ENCODE measurements around the gene HSPB9.

DNA sequence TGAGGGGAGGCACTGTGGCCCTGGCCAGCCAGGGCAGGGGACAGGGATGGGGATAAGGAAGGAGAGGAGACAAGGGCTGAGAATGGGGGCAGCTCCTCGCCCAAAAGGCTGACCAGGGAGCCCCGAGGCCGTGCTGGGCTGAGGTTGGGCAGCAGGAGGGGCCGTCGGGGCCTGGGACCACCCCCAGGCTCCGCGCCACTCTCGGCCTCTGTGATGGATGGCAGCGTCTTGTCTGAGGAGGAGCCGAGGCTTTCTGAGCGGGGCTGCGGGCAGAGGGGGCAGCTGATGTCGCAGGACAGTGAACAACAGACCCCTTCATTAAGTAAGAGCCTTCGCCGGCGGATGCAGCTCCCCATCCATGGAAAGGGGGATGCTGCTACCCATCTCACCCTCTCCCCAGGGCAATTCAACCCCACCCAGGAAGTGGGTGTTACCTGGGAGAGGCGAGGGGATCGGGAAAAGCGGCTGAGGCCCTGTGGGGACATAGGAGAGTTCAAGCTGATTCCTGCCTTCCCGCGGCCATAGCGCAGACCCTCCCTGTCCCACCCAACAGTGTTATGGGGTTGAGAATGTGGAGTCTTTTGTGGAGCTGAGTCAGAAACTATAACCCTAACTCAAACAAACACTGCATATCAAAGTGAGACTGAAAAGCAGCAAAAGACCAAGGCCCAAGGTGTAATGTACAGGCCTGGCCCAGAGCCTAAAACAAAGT lies 41.2 kb downstream of the HSPB9 start:
- no peak for TF ChIP-seq POLR2A (IDR thresholded peaks at IDR 0.05; ENCODE audit: control extremely low read depth in 1 of 2, low read depth in 2 of 2, low read length in 2 of 2)
- no peak for TF ChIP-seq TAF1 (IDR thresholded peaks at IDR 0.05; ENCODE audit: low read depth, low read length)
- TF ChIP-seq RXRA (IDR thresholded peaks at IDR 0.05; ENCODE audit: insufficient read depth, low read depth, low read length): no peak
- no peak for TF ChIP-seq EGR1 (IDR thresholded peaks at IDR 0.05; ENCODE audit: borderline replicate concordance, low read depth, low read length)
- TF ChIP-seq GABPA (IDR thresholded peaks at IDR 0.05; ENCODE audit: borderline replicate concordance, insufficient read depth, low read length): no peak
- TF ChIP-seq ASH2L (IDR thresholded peaks at IDR 0.05; ENCODE audit: low read length): no peak
- no peak for TF ChIP-seq EP300 (IDR thresholded peaks at IDR 0.05; ENCODE audit: borderline replicate concordance in 1 of 2, low read depth in 2 of 2, low read length in 2 of 2)
- TF ChIP-seq, protein P1, sequence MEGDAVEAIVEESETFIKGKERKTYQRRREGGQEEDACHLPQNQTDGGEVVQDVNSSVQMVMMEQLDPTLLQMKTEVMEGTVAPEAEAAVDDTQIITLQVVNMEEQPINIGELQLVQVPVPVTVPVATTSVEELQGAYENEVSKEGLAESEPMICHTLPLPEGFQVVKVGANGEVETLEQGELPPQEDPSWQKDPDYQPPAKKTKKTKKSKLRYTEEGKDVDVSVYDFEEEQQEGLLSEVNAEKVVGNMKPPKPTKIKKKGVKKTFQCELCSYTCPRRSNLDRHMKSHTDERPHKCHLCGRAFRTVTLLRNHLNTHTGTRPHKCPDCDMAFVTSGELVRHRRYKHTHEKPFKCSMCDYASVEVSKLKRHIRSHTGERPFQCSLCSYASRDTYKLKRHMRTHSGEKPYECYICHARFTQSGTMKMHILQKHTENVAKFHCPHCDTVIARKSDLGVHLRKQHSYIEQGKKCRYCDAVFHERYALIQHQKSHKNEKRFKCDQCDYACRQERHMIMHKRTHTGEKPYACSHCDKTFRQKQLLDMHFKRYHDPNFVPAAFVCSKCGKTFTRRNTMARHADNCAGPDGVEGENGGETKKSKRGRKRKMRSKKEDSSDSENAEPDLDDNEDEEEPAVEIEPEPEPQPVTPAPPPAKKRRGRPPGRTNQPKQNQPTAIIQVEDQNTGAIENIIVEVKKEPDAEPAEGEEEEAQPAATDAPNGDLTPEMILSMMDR (IDR thresholded peaks at IDR 0.05; ENCODE audit: control extremely low read depth in 1 of 3, insufficient read depth in 1 of 3, low read depth in 1 of 3, low read length in 3 of 3): no peak
- TF ChIP-seq JUN (IDR thresholded peaks at IDR 0.05; ENCODE audit: low read depth, low read length): no peak

Data from H1 (cell line).